HG03196 (cell line): ENCODE measurements around the gene SCRN2.
A peak's percentile ranks its signal among the peaks of the same experiment; 100 is the strongest.

Source experiments
- ATAC-seq: cut with Tn5 transposase; IDR thresholded peaks from one replicate; pipeline ENCODE4 v1.9.1; 2021; ENCODE audit not compliant: unreplicated experiment

The SCRN2 gene

DNA sequence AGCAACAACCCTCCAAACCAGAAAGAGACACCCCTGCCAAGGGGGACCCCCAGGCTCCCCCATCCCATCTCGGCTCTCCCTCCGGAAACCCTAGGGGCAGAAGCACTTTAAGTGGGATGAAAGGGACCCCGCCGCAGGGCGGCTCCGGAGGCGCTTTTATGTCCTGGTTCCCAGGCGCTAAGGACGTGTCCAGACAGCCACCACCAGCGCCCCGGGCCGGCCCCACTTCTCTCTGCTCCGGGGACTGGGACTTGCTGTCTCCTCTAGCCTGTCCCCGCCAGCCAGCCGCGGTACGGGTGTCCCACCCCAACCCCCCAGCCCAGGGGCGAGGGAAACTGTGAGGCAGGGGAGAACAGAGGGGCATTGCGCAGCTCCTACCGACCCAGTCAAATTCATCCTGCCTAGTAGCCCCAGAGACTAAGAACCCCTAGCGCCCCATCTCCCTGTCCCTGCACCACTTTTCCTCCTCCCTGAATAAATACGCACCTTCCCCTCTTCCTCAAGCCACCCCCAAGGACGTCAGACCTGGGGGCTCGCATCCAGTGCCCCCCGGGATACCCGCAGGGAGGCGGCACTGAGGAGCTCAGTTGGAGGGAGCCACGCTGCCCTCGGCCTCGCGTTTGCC, 5.8 kb upstream of the SCRN2 start:
- ATAC-seq, result no peak

DNA sequence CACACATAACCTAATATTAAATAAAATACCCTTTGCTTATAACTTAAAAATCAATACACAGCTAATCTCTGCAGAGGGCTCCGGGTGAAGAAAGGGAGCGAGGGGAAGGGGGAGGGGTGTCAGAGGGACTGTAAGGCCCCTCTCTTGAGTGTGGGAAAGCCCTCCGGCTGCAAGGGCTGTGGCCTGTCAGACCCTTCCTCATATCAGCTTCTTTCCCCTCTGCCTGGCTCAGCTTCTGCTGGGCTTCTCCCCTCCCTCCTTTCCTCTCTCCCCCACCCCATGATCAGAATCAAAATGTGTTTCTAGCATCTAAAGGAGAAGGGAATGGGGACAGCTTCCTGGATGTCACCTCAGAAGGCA, 4.6 kb upstream of the SCRN2 start:
- no peak for ATAC-seq

DNA sequence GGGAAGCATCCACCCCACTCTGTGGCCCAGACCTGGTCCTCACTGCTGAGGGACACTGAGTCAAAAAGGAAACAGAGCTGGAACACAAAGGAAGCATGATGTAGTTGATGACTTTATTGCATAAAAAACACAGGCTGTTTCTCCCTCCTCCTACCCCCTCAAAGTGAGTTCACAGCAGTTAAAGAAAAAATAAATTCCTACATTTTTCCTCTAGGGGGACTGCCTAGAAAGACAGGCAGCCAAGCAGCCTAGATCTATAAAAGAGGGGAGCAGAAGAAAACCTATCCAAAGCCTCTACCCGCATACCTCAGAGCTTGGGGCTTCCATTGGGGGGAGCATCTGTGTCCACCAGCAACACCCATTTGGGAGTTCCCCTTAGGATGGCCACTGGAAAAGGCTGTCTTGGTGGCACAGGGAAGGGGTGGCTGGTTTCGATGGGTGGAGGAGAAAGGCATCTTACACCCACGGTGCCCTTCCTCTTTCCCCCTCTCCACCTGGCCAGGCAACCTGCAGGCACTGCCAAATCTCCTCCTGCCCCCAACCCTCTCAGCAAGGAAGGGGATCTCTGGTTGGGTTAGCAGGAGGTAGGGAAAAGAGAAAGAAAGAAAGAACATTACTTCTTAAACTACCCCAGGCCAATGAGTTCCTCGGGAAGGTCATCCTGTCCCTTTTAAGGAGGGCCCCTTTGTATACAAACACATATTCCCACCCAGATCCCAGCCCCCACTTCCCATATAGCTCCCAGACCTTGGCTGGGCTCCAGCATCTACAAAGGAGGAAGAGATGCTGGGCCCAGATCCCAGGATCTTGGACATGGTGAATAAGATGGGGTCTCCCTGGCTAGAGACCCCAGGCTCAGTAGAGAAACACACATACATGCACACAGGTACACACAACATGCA, 4.0 kb upstream of the SCRN2 start:
- ATAC-seq, result no peak

DNA sequence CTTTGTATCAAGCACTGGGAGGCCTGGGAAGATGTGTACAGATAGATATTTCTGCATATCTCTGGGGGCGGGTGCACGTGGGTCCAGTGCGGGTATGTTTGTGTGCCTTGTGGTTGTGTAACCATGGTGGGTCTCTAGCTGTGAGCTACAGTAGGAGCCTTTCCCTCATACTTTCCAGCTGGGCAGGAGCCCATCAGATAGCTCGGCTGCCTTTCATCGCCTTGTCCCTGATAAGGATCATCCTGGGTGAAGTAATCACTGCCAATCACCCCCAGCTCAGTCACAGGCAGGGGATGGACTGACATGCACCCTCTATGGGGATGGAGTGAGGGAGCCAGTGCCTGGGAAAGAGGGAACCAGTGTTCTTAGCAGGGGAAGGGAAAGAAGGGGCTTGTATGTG, 3.2 kb upstream of the SCRN2 start:
- no peak for ATAC-seq

DNA sequence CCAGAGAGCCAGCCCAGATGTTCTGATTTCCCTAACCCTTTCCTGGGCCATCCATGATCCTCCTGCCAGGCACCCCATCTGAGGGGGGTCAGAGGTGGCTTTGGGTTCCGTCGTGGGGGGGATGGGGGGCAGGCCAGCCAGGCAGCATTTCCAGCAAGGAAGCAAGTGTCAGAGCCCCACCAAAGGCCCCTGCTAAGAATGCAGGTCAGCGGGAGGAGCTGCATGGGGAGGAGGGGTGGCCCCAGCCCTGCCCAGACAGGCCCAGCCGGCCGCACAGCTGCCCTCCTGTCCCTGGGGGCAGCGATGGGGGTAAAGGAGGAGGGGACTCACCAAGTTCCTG, 2.3 kb upstream of the SCRN2 start:
- no peak for ATAC-seq

DNA sequence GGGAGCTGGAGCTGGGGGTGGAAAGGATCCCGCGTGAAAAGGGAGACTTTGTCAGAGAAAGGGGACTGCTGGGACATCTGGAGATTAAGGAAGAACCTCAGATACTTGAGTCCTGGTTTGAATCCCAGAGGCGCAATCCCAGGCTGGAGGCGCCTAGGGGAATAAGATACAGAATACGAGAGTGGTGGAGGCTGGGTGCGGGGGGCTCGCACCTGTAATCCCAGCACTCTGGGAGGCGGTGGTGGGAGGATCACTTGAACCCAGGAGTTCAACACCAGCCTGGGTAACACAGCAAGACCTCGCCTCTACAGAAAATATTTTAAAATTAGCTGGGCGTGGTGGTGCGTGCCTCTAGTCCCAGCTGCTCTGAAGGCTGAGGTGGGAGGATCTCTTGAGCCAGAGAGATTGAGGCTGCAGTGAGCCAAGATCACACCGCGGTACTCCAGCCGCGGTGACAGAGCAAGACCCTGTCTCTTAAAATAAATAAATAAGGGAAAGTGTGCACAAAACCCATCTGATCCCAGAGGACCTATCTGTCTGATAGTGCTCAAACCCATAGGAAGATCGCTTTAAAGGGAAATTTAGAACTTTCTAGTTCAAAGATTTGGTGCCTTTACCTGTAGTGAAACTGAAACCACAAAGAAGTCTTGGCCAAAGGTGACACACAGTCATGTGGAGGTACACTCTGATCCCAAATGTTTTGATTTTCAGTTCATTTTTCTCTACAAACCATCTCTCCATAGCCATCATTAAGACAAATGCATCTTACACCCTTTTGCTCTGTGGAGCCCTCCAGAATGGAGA, 617 bp upstream of the SCRN2 start:
- ATAC-seq, result no peak

DNA sequence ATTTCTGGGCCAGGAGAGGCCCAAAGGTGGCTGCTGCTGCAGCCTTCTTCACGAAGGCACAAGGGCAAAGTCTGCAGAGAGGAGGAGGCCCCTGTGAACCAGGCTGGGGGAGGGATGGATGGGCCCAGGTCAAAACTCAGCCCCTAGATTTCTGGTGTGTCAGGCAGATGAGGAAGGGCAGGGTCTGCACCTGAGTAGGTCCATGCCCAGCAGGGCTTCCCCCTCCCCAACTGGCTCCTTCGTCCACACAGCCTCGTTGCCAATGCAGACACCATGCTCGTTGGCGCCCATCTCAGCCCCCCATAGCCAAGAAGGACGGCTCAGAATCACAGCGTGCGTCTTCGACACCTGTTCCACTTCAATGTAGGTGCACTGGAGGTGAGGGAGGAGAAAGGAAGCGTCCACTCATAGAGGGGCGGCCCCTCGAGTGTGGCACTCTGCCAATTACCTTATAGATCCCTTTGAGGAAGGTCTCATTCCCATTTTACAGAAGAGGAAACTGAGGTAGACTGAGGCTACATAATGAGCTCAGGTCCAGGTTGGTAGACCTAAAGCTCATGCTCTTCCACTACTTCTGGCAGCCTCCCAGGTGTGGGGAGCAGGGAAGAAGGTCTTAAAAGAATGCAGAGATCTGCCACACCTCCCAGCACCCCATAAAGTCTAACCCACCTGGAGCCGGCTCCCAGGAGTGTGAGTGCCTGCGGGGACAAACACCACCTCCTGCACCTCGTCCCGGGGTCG, 902 bp downstream of the SCRN2 start:
- no peak for ATAC-seq

DNA sequence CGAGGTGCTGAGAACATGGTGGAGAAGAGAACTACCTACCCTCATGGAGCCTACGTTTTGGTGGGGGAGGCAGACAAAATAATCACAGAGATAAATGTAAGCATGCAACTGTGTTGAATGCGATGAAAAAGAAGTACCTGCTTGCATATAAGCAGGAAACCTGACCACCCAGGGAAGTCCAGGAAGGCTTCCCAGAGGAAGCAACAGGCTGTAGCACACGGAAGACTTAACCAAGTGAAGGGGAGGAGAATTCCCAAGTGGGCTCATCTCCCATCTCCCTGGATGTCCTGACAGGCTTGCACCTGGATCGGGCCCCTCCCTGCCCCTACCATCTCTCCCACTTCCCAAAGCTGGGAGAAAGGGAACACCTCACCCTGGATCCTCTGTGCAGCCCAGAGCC, 2.0 kb downstream of the SCRN2 start:
- ATAC-seq, result no peak

DNA sequence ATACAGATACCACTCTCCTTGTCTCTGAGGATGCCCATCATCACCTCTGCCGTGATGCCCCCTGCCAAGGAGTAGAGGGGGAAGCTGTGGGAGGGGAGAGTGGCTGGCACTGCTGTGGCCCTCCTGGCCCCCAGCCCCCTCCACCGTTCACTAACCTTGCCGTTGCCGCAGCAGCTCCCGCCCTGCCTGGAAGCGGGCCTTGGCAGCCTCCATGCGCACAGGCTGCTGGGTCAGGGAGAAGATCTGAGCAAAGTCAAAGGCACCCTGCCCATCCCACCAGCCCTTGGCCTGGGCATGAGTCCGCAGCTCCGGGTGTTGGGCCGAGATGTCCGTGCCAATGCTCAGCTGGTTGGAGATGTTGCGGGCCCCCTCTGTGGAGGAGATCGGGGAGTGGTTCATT, 2.4 kb downstream of the SCRN2 start:
- no peak for ATAC-seq

DNA sequence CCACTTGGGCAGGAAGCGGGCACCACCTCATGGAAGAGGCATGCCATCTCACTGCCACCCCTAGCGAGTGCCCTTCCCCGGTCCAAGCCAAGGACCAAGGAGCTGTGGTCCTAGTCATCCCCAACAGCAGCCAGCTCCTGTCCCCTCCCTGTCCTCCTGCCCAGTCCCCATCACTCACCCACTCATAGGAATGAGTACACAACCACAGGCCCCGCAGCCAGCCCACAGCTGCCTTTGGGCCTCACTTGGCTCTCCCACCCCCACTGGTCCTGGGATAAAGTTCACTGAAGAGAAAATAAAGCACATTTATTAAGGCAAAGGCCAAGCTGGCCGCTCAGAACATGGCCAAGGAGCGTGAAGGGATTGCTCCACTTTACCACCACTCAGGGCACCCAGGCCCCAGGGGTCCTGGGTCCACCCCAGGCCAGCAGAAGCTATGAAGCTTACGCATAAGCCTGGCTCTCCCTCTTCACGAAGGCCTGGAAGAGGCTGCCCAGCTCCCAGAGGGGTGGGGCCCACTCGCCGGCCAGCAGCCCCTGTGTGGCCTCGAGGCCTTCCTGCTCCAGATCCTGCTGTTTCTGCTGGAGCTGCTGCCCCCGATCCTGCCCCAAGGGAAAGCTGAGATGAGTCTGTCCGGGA, 3.6 kb downstream of the SCRN2 start:
- ATAC-seq, result no peak

DNA sequence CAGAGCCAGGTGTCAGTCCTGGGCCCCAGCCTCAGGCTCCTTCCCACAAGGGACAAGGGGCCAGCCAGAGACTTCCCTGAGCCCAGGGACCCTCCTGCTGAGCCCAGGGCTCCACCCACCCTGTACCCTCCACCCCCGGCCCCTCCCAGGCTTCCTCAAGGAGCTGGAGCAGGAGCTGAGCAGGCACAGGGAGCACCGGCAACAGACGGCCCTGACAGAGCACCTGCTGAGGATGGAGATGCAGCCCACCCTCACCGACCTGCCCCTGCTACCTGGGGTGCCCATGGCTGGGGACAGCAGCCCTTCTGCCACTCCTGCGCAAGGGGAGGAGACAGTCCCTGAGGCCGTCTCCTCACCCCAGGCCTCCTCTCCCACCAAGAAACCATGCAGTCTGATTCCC, 4.5 kb downstream of the SCRN2 start:
- no peak for ATAC-seq

DNA sequence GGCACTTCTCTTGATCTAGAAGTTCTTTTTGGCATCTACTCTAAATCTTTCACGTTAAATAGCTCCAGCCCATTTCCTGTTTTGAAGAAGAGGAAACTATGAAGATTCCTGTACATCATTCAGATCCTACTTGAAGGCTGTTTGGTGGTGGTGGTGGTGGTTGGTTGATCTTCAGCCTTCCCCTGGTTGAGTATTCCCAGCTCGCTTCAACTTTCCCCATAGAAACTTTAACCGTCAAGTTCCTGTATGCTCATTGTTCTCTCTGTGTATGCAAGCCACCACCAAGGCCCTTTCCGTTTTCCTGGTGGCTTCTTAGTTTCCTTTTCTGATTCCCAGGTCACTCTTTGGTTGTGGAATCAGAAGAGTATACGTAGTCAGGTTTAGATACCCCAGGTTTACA, 6.3 kb downstream of the SCRN2 start:
- ATAC-seq, result no peak

DNA sequence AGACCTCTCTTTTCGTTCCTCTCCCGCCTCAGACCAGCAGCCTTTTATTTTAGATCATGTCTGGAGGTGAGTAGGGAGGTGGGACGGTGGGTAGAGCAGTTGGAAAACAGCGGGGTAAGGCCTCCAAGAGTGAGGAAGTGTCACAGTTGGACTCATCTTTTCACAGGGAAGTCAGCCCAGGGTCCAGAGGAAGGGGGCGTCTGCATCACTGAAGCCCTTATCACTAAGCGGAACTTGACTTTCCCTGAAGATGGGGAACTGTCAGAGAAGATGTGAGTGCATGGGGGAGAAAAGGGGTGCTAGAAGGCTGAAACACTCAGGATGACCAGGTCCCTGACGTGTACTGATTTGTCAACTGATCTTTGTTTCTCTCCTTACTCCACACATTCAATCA, 9.1 kb downstream of the SCRN2 start:
- peak; percentile 16 for ATAC-seq

DNA sequence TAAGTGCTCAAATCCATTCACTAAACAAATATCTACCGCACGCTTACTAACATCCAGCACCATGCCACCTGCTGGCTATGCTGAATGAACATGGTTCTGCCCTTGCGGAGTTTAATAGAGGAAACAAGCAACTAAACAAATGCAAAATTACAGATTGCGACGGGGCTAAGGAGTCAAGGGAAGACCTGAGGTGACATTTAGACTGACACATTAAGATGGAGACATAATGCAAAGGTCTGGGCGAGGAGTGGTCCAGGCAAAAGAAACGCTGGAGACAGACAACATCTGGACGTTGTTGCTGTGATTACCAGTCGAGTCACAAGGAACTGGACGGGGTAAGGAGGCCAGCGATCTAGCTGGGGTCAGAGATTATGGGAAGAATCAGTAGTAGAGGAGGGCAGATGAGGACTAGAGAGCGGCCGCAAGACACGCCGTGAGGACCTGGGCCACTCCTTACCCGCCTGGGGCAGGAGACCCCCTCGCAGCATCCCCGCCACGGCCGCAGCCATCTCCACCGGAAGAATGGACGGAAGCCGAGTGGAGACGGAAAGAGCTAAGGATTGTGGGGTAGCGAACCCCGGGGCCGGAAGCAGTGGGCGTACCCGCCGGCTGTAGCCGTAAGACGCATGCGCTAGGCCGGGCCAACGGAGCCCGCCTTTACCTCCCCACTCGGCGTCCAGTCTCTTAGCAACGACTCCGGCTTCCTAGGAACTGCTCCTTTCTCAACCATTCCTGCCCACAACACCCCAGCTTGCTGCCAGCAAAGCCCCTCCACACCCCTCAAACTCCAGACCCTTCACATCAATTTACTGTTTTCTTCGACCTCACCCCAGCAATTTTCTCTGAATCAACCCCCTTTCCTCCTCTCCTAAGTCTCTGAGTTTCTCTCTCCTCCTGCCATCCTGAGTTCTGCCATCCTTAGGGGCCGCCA, 9.8 kb downstream of the SCRN2 start, which contains the start of the genes LRRC46 and MRPL10:
LRRC46 (plus strand) TSS at position 668 of the 931 bp plus-strand sequence. CDS start 320 bp downstream, outside the sequence.
MRPL10 (minus strand) TSS at position 539 of the 931 bp plus-strand sequence; CDS start at position 509, 30 bp downstream.
- peak; percentile 66 for ATAC-seq

DNA sequence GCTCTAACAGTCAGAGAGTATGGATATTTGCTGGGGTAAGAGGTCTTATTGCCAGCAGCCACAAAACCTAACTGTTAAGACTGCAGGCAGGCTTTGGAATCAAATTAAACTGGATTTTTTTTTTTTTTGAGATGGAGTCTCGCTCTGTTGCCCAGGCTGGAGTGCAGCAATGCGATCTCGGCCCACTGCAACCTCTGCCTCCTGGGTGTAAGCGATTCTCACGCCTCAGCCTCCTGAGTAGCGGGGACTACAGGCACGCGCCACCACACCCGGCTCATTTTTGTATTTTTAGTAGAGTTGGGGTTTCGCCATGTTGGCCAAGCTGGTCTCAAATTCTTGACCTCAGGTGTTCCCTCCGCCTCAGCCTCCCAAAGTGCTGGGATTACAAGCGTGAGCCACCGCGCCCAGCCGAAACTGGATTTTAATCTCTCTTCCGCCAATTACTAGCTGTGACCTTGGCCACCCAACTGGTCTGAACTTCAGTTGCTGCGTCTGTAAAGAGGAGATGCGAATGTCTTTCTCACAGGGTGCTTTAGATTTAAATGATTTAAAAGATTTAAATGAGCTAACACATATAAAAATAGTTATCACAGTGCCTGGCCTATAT, 10.6 kb downstream of the SCRN2 start:
- no peak for ATAC-seq

DNA sequence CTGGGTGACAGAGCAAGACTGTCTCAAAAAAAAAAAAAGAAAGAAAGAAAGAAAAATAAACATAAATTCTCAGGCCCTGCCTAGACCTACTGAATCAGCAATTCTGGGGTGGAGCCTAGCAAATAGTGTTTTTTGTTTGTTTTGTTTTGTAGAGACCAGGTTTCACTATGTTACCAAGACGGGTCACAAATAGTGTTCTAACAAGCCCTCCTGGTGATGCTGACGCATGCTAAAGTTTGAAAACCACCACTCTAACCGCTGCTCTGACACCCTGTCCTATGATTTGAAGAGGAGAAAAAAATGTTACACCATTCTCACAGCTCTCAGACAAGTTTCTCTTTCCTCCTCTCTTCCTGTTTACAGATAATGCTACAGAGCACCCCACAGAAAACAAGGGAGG, 11.2 kb downstream of the SCRN2 start:
- ATAC-seq, result no peak

DNA sequence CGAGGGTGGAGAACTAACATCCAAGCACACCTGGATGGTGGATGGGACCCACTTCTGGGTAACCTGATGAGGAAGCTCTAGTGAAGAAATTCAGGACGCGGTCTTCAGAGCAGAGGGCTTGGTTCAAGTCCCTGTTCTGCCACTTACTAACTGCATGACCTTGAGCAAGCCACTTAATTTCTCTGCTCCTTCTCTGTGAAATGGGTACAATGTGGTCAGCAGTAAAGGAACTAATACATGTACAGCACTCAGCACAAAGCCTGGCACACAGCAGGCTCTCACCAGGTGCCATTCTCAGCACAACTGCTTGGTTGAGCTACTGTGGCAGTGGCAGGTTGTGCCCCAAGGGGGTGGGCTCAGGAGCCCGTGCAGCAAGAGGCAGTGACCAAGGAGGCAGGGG, 17.6 kb downstream of the SCRN2 start:
- no peak for ATAC-seq

DNA sequence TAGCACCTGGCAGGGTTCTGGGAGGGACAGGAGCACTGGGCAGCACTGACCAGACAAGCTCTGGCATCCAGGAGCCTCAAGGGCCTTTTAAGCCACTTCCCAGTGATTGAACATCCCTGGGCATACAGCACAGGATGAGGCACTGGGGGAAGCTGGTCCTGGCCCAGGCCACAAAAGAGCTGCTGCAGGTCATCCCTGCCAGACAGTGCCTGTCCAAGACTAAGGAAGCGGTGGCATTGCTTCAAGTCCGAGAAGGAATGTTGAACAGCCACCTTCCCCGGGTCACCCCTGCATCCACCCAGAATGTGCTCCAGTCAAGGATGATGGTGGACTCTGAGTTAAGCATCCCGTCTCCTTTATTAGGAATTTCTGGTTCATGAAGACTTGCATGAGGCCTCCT, 18.3 kb downstream of the SCRN2 start:
- ATAC-seq, result no peak
